HepG2 (cell line): ENCODE measurements around the gene CADM2. TPM values are rescaled to one million over a fixed set of nuclear protein-coding genes. Genes with fewer than 3 reads are reported as not detected.

Experiments used
- ATAC-seq: fragments of 200-7000 bp; cut with Tn5 transposase; 3 replicates; pipeline ENCODE4 v1.9.1; 2020; ENCODE audit warnings: mild to moderate bottlenecking, moderate library complexity
- BruUV-seq: library from RNA; stranded (reverse); fragments of 400-500 nt; replicated peaks from 2 replicates; lab custom pipeline; 2021; lab: Mats Ljungman, UMichigan
- CTCF ChIA-PET: fragments of 300-600 bp; formaldehyde crosslinking; extraction: SDS; loops from one replicate; lab custom pipeline; 2021; ENCODE audit warnings: low total read pairs, inconsistent platforms, low intra/inter-chr PET ratio; lab: Yijun Ruan, JAX
- POLR2A ChIA-PET: fragments of 350-600 bp; sonication (Branson Sonifier 250); formaldehyde crosslinking; loops from one replicate; lab custom pipeline; 2020; ENCODE audit warnings: antibody characterized with exemption, inconsistent platforms; lab: Yijun Ruan, JAX
- DNase-seq: peaks from one replicate; pipeline ENCODE4 v3.0.0-alpha.2; 2015; ENCODE audit warnings: low spot score
- FAIRE-seq: peaks from 3 replicates; lab custom pipeline; 2011; peaks lifted over from hg19 to GRCh38; lab: Jason Lieb, UNC
- H2AFZ ChIP-seq: one replicate; pipeline ENCODE4 v1.6.1; 2011; ENCODE audit warnings: low read length, inconsistent platforms
- H3K27ac ChIP-seq: fragments of 300-600 bp; 3 replicates; pipeline ENCODE4 v1.8.0; 2011; ENCODE audit warnings: mixed run types, mild to moderate bottlenecking, mixed read lengths, low read length, inconsistent platforms; ENCODE audit not compliant: insufficient read depth; ENCODE audit errors: extremely low read length
- H3K27me3 ChIP-seq, 2 experiments: fragments of 200-600 bp in 1 of 2; 2 replicates in 1 of 2; 3 replicates in 1 of 2; pipeline versions ENCODE4 v1.6.0 to v1.8.0; 2011; ENCODE audit warnings: low read length in 2 of 2, mild to moderate bottlenecking in 2 of 2, moderate library complexity in 2 of 2, inconsistent platforms in 1 of 2; ENCODE audit not compliant: insufficient read depth in 2 of 2, control insufficient read depth in 1 of 2
- H3K36me3 ChIP-seq, 2 experiments: fragments of 200-600 bp in 1 of 2; replicated peaks in 1 of 2; 2 replicates in 1 of 2; 3 replicates in 1 of 2; pipeline versions ENCODE4 v1.5.1 to v1.8.0; 2011; ENCODE audit warnings: low read length in 2 of 2, inconsistent platforms in 1 of 2; ENCODE audit not compliant: insufficient read depth in 2 of 2, control insufficient read depth in 1 of 2
- H3K4me1 ChIP-seq: 2 replicates; pipeline ENCODE4 v1.5.1; 2012; ENCODE audit warnings: low read length, inconsistent platforms; ENCODE audit not compliant: insufficient read depth
- H3K4me2 ChIP-seq: 2 replicates; pipeline ENCODE4 v1.6.0; 2011; ENCODE audit warnings: low read depth, low read length, inconsistent platforms
- H3K4me3 ChIP-seq, 3 experiments: fragments of 200-600 bp in 1 of 3; sonication (generic), shearing (Covaris generic) in 1 of 3; replicated peaks in 1 of 3; 2 replicates each; pipeline ENCODE4 v1.5.1; 2011 to 2016; ENCODE audit warnings: low read length in 3 of 3, inconsistent platforms in 2 of 3, low read depth in 2 of 3, mild to moderate bottlenecking in 2 of 3, control low read depth in 1 of 3, mixed read lengths in 1 of 3; ENCODE audit not compliant: insufficient read depth in 1 of 3
- H3K79me2 ChIP-seq: one replicate; pipeline ENCODE4 v1.6.1; 2011; ENCODE audit warnings: low read length, inconsistent platforms; ENCODE audit not compliant: insufficient read depth
- H3K9ac ChIP-seq: 2 replicates; pipeline ENCODE4 v1.6.0; 2011; ENCODE audit warnings: mild to moderate bottlenecking, low read depth, low read length, inconsistent platforms; ENCODE audit not compliant: insufficient read depth
- H3K9me3 ChIP-seq: 2 replicates; pipeline ENCODE4 v1.5.1; 2012; ENCODE audit warnings: mild to moderate bottlenecking, low read length
- H4K20me1 ChIP-seq: 2 replicates; pipeline ENCODE4 v1.6.0; 2011; ENCODE audit warnings: inconsistent platforms, mild to moderate bottlenecking, low read length, moderate library complexity; ENCODE audit not compliant: insufficient read depth
- CBX2 ChIP-seq, 2 experiments: fragments of 200-600 bp in 1 of 2; sonication (generic); formaldehyde crosslinking in 1 of 2; IDR thresholded peaks; 2 replicates each; pipeline versions ENCODE4 v1.7.0 to v1.8.1; 2018 to 2022; ENCODE audit warnings: low read depth in 2 of 2, low read length in 1 of 2, mild to moderate bottlenecking in 1 of 2, missing genetic modification reagents in 1 of 2
- EHMT2 ChIP-seq: fragments of 200-600 bp; sonication (generic); IDR thresholded peaks from 2 replicates; pipeline ENCODE4 v1.7.0; 2017; ENCODE audit warnings: antibody characterized with exemption, low read depth, low read length, borderline replicate concordance
- FOXA3 ChIP-seq: IDR thresholded peaks from 2 replicates; pipeline ENCODE4 v1.6.1; 2016; ENCODE audit warnings: missing genetic modification reagents, missing compliant biosample characterization
- NCOA5 ChIP-seq: sonication (generic); formaldehyde crosslinking; IDR thresholded peaks from 2 replicates; pipeline ENCODE4 v1.4.0; 2020; ENCODE audit warnings: missing genetic modification reagents
- POLR2A ChIP-seq, 2 experiments: IDR thresholded peaks; 2 replicates each; pipeline ENCODE4 v1.6.1; 2011; ENCODE audit warnings: low read depth in 2 of 2, low read length in 2 of 2, mild to moderate bottlenecking in 1 of 2, moderate library complexity in 1 of 2; ENCODE audit not compliant: insufficient read depth in 1 of 2
- SP2 ChIP-seq: sonication (generic); formaldehyde crosslinking; IDR thresholded peaks from 2 replicates; pipeline ENCODE4 v1.5.1; 2020; ENCODE audit warnings: mild to moderate bottlenecking, missing genetic modification reagents
- ZSCAN31 ChIP-seq: sonication (generic); formaldehyde crosslinking; IDR thresholded peaks from 2 replicates; pipeline ENCODE4 v1.5.0; 2020; ENCODE audit warnings: low read depth, mild to moderate bottlenecking, missing genetic modification reagents
- WGBS: methylation state at CpG from one replicate; pipeline ENCODE4 v1.1.6; 2017; ENCODE audit warnings: low lambda C conversion rate; 5-methylcytosine and 5-hydroxymethylcytosine counted together
- in situ Hi-C: cut with HindIII; loops from 2 replicates; pipeline ENCODE4 v1.10.0; 2017; ENCODE audit warnings: low pct_unique_long_range_greater_than_20kb; ENCODE audit not compliant: extremely low pct_ligation_motif_present
- intact Hi-C: fragments of 100-400 bp; cut with micrococcal nuclease; formaldehyde crosslinking; loops from one replicate; pipeline ENCODE4 v1.10.0; 2022; ENCODE audit not compliant: unreplicated experiment
- polyA plus RNA-seq, 8 experiments: library from polyadenylated mRNA; depleted of rRNA in 3 of 8; stranded (reverse) in 7 of 8; unstranded in 1 of 8; fragments of >200 nt; fragmentation: Illumina TruSeq in 4 of 8; extraction: Trizol in 4 of 8; gene quantifications; 2 replicates each; pipeline versions ENCODE4 v1.2.1 to v1.2.3, GENCODE V29; 2011 to 2016; ENCODE audit warnings: low read depth in 4 of 8, missing spikeins in 1 of 8, mixed read lengths in 1 of 8; ENCODE audit not compliant: insufficient read depth in 1 of 8
- total RNA-seq, 5 experiments: library from RNA; depleted of rRNA; stranded (reverse); fragments of >200 nt; fragmentation: Illumina TruSeq; extraction: Trizol; gene quantifications; 2 replicates each; pipeline ENCODE4 v1.2.3, GENCODE V29; 2016; ENCODE audit warnings: low read depth in 1 of 5
- TF ChIP-seq, protein P1 (sequence below): sonication (generic); formaldehyde crosslinking; IDR thresholded peaks from 2 replicates; pipeline ENCODE4 v1.5.1; 2020; ENCODE audit warnings: mild to moderate bottlenecking, missing genetic modification reagents, borderline replicate concordance
- TF ChIP-seq, protein P2 (sequence below): sonication (generic); formaldehyde crosslinking; IDR thresholded peaks from 2 replicates; pipeline ENCODE4 v1.4.0; 2020; ENCODE audit warnings: mild to moderate bottlenecking, missing genetic modification reagents

The CADM2 gene
- total and polyA plus RNA-seq, 2 of the 13 experiments (the other 11 are each of a cell fraction or from before 2014, with no cell fraction given), result not detected

DNA sequence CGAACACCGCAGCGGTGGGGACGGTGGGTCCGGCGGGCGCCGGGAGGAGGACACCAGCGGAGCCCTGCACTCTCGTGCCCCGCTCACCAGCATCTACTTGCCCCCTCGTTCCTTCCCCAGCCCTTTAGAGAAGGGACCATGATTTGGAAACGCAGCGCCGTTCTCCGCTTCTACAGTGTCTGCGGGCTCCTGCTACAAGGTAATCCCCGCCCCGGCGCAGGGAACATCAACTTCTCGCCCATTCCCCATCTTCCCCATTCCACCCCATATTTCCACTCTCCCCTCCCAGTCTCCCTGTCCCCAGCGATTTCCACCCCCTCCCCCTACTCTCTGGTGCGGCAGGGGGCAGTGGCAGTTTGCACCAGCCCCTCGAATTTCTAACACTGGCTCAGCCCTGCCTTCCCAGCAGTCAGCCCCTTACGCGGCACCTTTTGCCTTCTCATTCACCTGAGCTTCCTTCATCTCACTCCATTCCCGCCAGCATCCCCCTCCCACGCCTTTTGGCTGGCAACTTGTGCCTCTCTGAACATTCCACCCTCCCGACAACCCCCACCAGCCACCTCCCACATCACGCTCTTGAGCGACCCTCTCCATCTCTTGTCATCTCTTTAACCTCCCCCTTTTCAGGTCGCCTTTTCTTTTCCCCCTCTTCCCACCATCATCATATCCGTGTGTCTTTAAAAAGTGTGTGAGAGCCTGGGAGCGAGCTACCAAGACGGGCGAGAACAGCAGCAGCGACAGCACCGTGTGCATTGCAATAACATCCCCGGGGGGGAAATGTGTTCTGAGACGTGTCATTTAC, 882 bp downstream of the CADM2 start:
- no peaks in the 10 kb centered on the region for H3K36me3 ChIP-seq
- TF ChIP-seq CBX2 (IDR thresholded peaks at IDR 0.05; ENCODE audit: low read depth, low read length) (no peak), CBX2 (CRISPR knock-in tag; IDR thresholded peaks at IDR 0.05; ENCODE audit: low read depth) (no peak), ZSCAN31 (0 out of 2 replicates have a peak, but pooled peaks have one; percentile 13)
- WGBS, result 26% methylated on average over 24 of the region's 40 CpGs
- H3K9me3 ChIP-seq, result no peaks in the 10 kb centered on the region
- intact Hi-C loops (loop anchor here (2.0 kb wide), 1 partner anchor 47 kb away; no protein-coding TSS in a partner anchor), in situ Hi-C loops (loop anchor here (25.0 kb wide), 1 partner anchor 403 kb away; no protein-coding TSS in a partner anchor)
- ChIA-PET CTCF (no interaction called here), POLR2A (no interaction called here)
- H3K4me3 ChIP-seq, result peak overlapping the region; percentile 54 to 74 (median 65); a peak in 4 of 6 replicates
- peaks cover 1 to 24% of the 10 kb centered on the region in 2 experiments; a peak in 3 of 5 replicates for H3K27me3 ChIP-seq
- H4K20me1 ChIP-seq, result no peaks in the 10 kb centered on the region
- H2AFZ ChIP-seq, result no peak overlapping the region
- 0 out of 2 replicates have a peak overlapping the region, but pooled peaks have one; percentile 22 for H3K9ac ChIP-seq
- peaks cover 14% of the 10 kb centered on the region for H3K4me1 ChIP-seq
- no peaks in the 10 kb centered on the region for H3K79me2 ChIP-seq
- FAIRE-seq (no peak), ATAC-seq (peak; percentile 3), DNase-seq (no peak)
- BruUV-seq, result no TSS peak
- peak overlapping the region; percentile 90 for H3K4me2 ChIP-seq
- no peak overlapping the region for H3K27ac ChIP-seq

GRCh38 chr3:84960581-84960980, 1.8 kb downstream of the CADM2 start:
- 22% methylated on average over 12 of the region's 12 CpGs for WGBS
- in situ Hi-C loops, result loop anchor here (25.0 kb wide), 1 partner anchor 402 kb away; no protein-coding TSS in a partner anchor
- H3K27me3 ChIP-seq, result peaks cover 1 to 24% of the 10 kb centered on the region in 2 experiments; a peak in 3 of 5 replicates
- no peaks in the 10 kb centered on the region for H3K79me2 ChIP-seq
- CTCF ChIA-PET, result no interaction called here
- peaks cover 14% of the 10 kb centered on the region for H3K4me1 ChIP-seq
- no peaks in the 10 kb centered on the region for H3K9me3 ChIP-seq
- intact Hi-C loops, result no loop called here
- no peak overlapping the region for H3K4me3 ChIP-seq
- DNase-seq, result no peak
- no peak for ATAC-seq
- no peaks in the 10 kb centered on the region for H3K36me3 ChIP-seq
- H3K27ac ChIP-seq, result no peak overlapping the region
- H4K20me1 ChIP-seq, result no peaks in the 10 kb centered on the region
- no peak overlapping the region for H3K4me2 ChIP-seq
- H3K9ac ChIP-seq, result no peak overlapping the region
- FAIRE-seq, result no peak
- no peak overlapping the region for H2AFZ ChIP-seq
- BruUV-seq, result no TSS peak
- POLR2A ChIA-PET, result no interaction called here
- TF ChIP-seq EHMT2 (no peak), NCOA5 (CRISPR knock-in tag) (no peak), POLR2A (IDR thresholded peaks at IDR 0.05; ENCODE audit: insufficient read depth in 1 of 2, low read depth in 2 of 2, low read length in 2 of 2) (no peak), SP2 (CRISPR knock-in tag) (no peak), FOXA3 (CRISPR knock-in tag) (no peak)
- TF ChIP-seq, protein P1, sequence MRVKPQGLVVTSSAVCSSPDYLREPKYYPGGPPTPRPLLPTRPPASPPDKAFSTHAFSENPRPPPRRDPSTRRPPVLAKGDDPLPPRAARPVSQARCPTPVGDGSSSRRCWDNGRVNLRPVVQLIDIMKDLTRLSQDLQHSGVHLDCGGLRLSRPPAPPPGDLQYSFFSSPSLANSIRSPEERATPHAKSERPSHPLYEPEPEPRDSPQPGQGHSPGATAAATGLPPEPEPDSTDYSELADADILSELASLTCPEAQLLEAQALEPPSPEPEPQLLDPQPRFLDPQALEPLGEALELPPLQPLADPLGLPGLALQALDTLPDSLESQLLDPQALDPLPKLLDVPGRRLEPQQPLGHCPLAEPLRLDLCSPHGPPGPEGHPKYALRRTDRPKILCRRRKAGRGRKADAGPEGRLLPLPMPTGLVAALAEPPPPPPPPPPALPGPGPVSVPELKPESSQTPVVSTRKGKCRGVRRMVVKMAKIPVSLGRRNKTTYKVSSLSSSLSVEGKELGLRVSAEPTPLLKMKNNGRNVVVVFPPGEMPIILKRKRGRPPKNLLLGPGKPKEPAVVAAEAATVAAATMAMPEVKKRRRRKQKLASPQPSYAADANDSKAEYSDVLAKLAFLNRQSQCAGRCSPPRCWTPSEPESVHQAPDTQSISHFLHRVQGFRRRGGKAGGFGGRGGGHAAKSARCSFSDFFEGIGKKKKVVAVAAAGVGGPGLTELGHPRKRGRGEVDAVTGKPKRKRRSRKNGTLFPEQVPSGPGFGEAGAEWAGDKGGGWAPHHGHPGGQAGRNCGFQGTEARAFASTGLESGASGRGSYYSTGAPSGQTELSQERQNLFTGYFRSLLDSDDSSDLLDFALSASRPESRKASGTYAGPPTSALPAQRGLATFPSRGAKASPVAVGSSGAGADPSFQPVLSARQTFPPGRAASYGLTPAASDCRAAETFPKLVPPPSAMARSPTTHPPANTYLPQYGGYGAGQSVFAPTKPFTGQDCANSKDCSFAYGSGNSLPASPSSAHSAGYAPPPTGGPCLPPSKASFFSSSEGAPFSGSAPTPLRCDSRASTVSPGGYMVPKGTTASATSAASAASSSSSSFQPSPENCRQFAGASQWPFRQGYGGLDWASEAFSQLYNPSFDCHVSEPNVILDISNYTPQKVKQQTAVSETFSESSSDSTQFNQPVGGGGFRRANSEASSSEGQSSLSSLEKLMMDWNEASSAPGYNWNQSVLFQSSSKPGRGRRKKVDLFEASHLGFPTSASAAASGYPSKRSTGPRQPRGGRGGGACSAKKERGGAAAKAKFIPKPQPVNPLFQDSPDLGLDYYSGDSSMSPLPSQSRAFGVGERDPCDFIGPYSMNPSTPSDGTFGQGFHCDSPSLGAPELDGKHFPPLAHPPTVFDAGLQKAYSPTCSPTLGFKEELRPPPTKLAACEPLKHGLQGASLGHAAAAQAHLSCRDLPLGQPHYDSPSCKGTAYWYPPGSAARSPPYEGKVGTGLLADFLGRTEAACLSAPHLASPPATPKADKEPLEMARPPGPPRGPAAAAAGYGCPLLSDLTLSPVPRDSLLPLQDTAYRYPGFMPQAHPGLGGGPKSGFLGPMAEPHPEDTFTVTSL (CRISPR knock-in tag), result no peak
- TF ChIP-seq, protein P2, sequence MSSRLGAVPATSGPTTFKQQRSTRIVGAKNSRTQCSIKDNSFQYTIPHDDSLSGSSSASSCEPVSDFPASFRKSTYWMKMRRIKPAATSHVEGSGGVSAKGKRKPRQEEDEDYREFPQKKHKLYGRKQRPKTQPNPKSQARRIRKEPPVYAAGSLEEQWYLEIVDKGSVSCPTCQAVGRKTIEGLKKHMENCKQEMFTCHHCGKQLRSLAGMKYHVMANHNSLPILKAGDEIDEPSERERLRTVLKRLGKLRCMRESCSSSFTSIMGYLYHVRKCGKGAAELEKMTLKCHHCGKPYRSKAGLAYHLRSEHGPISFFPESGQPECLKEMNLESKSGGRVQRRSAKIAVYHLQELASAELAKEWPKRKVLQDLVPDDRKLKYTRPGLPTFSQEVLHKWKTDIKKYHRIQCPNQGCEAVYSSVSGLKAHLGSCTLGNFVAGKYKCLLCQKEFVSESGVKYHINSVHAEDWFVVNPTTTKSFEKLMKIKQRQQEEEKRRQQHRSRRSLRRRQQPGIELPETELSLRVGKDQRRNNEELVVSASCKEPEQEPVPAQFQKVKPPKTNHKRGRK, result no peak
